SK-N-SH treated with all-trans-retinoic acid at 6 μM for 48 hours (cell line): ENCODE data around the gene FHL3.

Experiments used
- ATAC-seq: fragments of 200-7000 bp; cut with Tn5 transposase; 3 replicates; pipeline ENCODE4 v1.9.1; 2020; ENCODE audit warnings: mild to moderate bottlenecking, moderate library complexity
- ARNTL ChIP-seq: fragments of 450-650 bp; formaldehyde crosslinking; IDR thresholded peaks from 2 replicates; pipeline ENCODE4 v1.5.0; 2020; ENCODE audit warnings: low read depth, mild to moderate bottlenecking, moderate library complexity, borderline replicate concordance
- BACH2 ChIP-seq: fragments of 250-450 bp; sonication (Bioruptor Pico); IDR thresholded peaks from 2 replicates; pipeline ENCODE4 v1.9.0; 2021; ENCODE audit warnings: mild to moderate bottlenecking, borderline replicate concordance
- CSDC2 ChIP-seq: fragments of 250-450 bp; sonication (Bioruptor Pico); IDR thresholded peaks from 2 replicates; pipeline ENCODE4 v1.5.0; 2020; ENCODE audit warnings: mild to moderate bottlenecking, moderate library complexity
- ISL1 ChIP-seq: fragments of 250-450 bp; sonication (Bioruptor Pico); IDR thresholded peaks from 2 replicates; pipeline ENCODE4 v2.1.2; 2022; ENCODE audit warnings: mild to moderate bottlenecking, moderate library complexity
- OSR1 ChIP-seq: fragments of 250-450 bp; sonication (Bioruptor Pico); IDR thresholded peaks from 2 replicates; pipeline ENCODE4 v1.8.0; 2022; ENCODE audit warnings: moderate library complexity, mild to moderate bottlenecking, inconsistent platforms
- PATZ1 ChIP-seq: fragments of 250-450 bp; sonication (Bioruptor Pico); IDR thresholded peaks from 2 replicates; pipeline ENCODE4 v1.8.0; 2020; ENCODE audit warnings: mild to moderate bottlenecking, moderate library complexity, borderline replicate concordance
- POU6F1 ChIP-seq: fragments of 250-450 bp; sonication (Bioruptor Pico); IDR thresholded peaks from 2 replicates; pipeline ENCODE4 v1.8.0; 2021; ENCODE audit warnings: low read depth, mild to moderate bottlenecking, moderate library complexity, borderline replicate concordance
- PPARA ChIP-seq: fragments of 250-450 bp; sonication (Bioruptor Pico); IDR thresholded peaks from 2 replicates; pipeline ENCODE4 v1.5.0; 2020; ENCODE audit warnings: mild to moderate bottlenecking, borderline replicate concordance
- RARB ChIP-seq: fragments of 250-450 bp; sonication (Bioruptor Pico); IDR thresholded peaks from 2 replicates; pipeline ENCODE4 v1.8.0; 2021; ENCODE audit warnings: mild to moderate bottlenecking, moderate library complexity
- SNAI2 ChIP-seq: fragments of 250-450 bp; sonication (Bioruptor Pico); IDR thresholded peaks from 2 replicates; pipeline ENCODE4 v1.5.0; 2020; ENCODE audit warnings: mild to moderate bottlenecking, moderate library complexity
- TCF4 ChIP-seq: fragments of 250-450 bp; sonication (Bioruptor Pico); IDR thresholded peaks from 2 replicates; pipeline ENCODE4 v1.8.0; 2021; ENCODE audit warnings: mild to moderate bottlenecking, moderate library complexity, borderline replicate concordance
- TOX ChIP-seq: fragments of 250-450 bp; sonication (Bioruptor Pico); IDR thresholded peaks from 2 replicates; pipeline ENCODE4 v1.8.0; 2021; ENCODE audit warnings: mild to moderate bottlenecking, moderate library complexity, borderline replicate concordance
- ZC3H10 ChIP-seq: fragments of 250-450 bp; sonication (Bioruptor Pico); IDR thresholded peaks from 2 replicates; pipeline ENCODE4 v1.5.1; 2021; ENCODE audit warnings: mild to moderate bottlenecking, moderate library complexity
- ZFP30 ChIP-seq: fragments of 450-650 bp; formaldehyde crosslinking; IDR thresholded peaks from 2 replicates; pipeline ENCODE4 v1.5.0; 2022; ENCODE audit warnings: mild to moderate bottlenecking, moderate library complexity
- ZNF565 ChIP-seq: fragments of 450-650 bp; formaldehyde crosslinking; conservative IDR thresholded peaks from 2 replicates; pipeline ENCODE4 v1.5.0; 2020; ENCODE audit warnings: low read depth, mild to moderate bottlenecking, moderate library complexity
- ZNF70 ChIP-seq: fragments of 450-650 bp; formaldehyde crosslinking; IDR thresholded peaks from 2 replicates; pipeline ENCODE4 v1.5.0; 2020; ENCODE audit warnings: mild to moderate bottlenecking, moderate library complexity
- ZNF8 ChIP-seq: fragments of 450-650 bp; formaldehyde crosslinking; IDR thresholded peaks from 2 replicates; pipeline ENCODE4 v1.5.0; 2020; ENCODE audit warnings: mild to moderate bottlenecking, moderate library complexity
- TF ChIP-seq, protein P1 (sequence below): fragments of 250-450 bp; sonication (Bioruptor Pico); IDR thresholded peaks from 2 replicates; pipeline ENCODE4 v1.5.0; 2020; ENCODE audit warnings: mild to moderate bottlenecking, moderate library complexity
- TF ChIP-seq, protein P2 (sequence below): fragments of 250-450 bp; sonication (Bioruptor Pico); IDR thresholded peaks from 2 replicates; pipeline ENCODE4 v1.5.1; 2021; ENCODE audit warnings: mild to moderate bottlenecking, moderate library complexity
- TF ChIP-seq, protein P3 (sequence below): fragments of 250-450 bp; sonication (Bioruptor Pico); IDR thresholded peaks from 2 replicates; pipeline ENCODE4 v1.5.1; 2020; ENCODE audit warnings: low read depth, mild to moderate bottlenecking, moderate library complexity

FHL3 gene

DNA sequence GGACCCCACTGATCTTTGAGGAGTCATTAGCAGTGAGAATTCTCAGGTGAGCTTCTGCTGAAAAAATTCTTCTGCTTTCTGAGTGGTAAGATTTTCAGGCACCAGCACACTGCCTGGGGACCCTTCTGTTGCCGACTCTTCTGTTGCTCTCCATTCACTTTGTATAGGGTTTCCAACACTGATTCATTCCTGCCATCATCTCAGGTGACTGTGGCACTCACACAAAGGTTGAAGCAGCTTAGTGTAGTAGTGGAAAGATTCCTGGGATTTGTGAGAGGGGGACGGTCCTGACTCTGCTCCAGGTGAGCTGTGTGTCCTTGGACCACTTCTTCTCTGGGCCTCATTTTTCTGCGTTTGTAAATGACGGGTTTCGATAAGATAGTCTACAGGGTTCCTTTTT is 16.7 kb upstream of the FHL3 start:
- no peak for ATAC-seq
- TF ChIP-seq RARB (CRISPR knock-in tag) (no peak), ZNF565 (CRISPR knock-in tag) (no peak), BACH2 (CRISPR knock-in tag) (no peak), PPARA (no peak)

GRCh38 chr1:38020396-38020795 is 15.1 kb upstream of the FHL3 start:
- TF ChIP-seq PPARA (no peak), ZFP30 (CRISPR knock-in tag) (no peak), SNAI2 (CRISPR knock-in tag) (no peak), ARNTL (no peak), OSR1 (CRISPR knock-in tag) (no peak), ZNF565 (CRISPR knock-in tag) (no peak), PATZ1 (CRISPR knock-in tag) (no peak), ISL1 (no peak), POU6F1 (CRISPR knock-in tag) (no peak), ZNF8 (CRISPR knock-in tag) (no peak), ZNF70 (CRISPR knock-in tag) (no peak)
- TF ChIP-seq, protein P1, sequence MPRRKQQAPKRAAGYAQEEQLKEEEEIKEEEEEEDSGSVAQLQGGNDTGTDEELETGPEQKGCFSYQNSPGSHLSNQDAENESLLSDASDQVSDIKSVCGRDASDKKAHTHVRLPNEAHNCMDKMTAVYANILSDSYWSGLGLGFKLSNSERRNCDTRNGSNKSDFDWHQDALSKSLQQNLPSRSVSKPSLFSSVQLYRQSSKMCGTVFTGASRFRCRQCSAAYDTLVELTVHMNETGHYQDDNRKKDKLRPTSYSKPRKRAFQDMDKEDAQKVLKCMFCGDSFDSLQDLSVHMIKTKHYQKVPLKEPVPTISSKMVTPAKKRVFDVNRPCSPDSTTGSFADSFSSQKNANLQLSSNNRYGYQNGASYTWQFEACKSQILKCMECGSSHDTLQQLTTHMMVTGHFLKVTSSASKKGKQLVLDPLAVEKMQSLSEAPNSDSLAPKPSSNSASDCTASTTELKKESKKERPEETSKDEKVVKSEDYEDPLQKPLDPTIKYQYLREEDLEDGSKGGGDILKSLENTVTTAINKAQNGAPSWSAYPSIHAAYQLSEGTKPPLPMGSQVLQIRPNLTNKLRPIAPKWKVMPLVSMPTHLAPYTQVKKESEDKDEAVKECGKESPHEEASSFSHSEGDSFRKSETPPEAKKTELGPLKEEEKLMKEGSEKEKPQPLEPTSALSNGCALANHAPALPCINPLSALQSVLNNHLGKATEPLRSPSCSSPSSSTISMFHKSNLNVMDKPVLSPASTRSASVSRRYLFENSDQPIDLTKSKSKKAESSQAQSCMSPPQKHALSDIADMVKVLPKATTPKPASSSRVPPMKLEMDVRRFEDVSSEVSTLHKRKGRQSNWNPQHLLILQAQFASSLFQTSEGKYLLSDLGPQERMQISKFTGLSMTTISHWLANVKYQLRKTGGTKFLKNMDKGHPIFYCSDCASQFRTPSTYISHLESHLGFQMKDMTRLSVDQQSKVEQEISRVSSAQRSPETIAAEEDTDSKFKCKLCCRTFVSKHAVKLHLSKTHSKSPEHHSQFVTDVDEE (CRISPR knock-in tag) = no peak
- TF ChIP-seq, protein P2, sequence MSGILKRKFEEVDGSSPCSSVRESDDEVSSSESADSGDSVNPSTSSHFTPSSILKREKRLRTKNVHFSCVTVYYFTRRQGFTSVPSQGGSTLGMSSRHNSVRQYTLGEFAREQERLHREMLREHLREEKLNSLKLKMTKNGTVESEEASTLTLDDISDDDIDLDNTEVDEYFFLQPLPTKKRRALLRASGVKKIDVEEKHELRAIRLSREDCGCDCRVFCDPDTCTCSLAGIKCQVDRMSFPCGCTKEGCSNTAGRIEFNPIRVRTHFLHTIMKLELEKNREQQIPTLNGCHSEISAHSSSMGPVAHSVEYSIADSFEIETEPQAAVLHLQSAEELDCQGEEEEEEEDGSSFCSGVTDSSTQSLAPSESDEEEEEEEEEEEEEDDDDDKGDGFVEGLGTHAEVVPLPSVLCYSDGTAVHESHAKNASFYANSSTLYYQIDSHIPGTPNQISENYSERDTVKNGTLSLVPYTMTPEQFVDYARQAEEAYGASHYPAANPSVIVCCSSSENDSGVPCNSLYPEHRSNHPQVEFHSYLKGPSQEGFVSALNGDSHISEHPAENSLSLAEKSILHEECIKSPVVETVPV = no peak
- ATAC-seq = no peak

DNA sequence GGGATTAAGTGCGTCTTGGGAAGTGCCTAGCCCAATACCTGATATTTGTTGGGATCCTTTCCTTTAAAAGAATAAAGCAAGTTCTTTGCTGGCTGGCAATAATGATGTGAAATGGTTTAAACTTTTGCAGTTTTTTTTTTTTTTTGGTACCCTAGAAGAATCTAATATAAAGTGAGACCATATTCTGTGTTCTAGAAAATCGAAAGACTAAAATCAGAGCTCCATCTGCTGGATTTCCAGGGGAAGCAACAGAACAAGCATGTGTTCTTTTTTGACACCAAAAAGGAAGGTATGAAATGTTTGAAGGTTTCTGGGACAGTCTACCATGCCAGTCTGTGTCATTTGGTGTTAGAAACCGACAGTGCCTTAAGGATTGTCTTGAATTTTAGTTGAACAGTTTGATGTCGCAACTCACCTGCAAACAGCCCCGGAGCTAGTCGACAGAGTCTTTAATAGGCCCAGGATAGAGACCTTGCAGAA is 13.6 kb upstream of the FHL3 start:
- ATAC-seq = peak; percentile 81
- TF ChIP-seq TOX (CRISPR knock-in tag) = no peak
- TF ChIP-seq, protein P1 (CRISPR knock-in tag) = no peak
- TF ChIP-seq ZC3H10 = no peak
- no peak for TF ChIP-seq CSDC2 (CRISPR knock-in tag)
- TF ChIP-seq, protein P3, sequence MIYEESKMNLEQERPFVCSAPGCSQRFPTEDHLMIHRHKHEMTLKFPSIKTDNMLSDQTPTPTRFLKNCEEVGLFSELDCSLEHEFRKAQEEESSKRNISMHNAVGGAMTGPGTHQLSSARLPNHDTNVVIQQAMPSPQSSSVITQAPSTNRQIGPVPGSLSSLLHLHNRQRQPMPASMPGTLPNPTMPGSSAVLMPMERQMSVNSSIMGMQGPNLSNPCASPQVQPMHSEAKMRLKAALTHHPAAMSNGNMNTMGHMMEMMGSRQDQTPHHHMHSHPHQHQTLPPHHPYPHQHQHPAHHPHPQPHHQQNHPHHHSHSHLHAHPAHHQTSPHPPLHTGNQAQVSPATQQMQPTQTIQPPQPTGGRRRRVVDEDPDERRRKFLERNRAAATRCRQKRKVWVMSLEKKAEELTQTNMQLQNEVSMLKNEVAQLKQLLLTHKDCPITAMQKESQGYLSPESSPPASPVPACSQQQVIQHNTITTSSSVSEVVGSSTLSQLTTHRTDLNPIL (CRISPR knock-in tag) = no peak
- TF ChIP-seq PATZ1 (CRISPR knock-in tag) = no peak
- no peak for TF ChIP-seq SNAI2 (CRISPR knock-in tag)
- TF ChIP-seq RARB (CRISPR knock-in tag) = no peak
- TF ChIP-seq ZFP30 (CRISPR knock-in tag) = no peak
- TF ChIP-seq ARNTL = no peak
- no peak for TF ChIP-seq TCF4 (CRISPR knock-in tag)
- TF ChIP-seq, protein P2 = no peak
